HL-60 (cell line): ENCODE data around the gene KRT85.

ENCODE experiments used
- DNase-seq, 2 experiments: peaks; one replicate each; pipeline ENCODE4 v3.0.0-alpha.2; 2010 to 2020; ENCODE audit warnings: low read depth in 1 of 2, low spot score in 1 of 2
- H3K27ac ChIP-seq: fragments of 250-450 bp; sonication (Bioruptor Pico); replicated peaks from 2 replicates; pipeline ENCODE4 v1.5.1; 2020; ENCODE audit warnings: mild to moderate bottlenecking, moderate library complexity
- H3K27me3 ChIP-seq: fragments of 250-450 bp; sonication (Bioruptor Pico); 2 replicates; pipeline ENCODE4 v1.5.1; 2021; ENCODE audit warnings: mild to moderate bottlenecking, moderate library complexity; ENCODE audit not compliant: insufficient read depth, poor library complexity, severe bottlenecking
- H3K4me3 ChIP-seq: replicated peaks from 2 replicates; pipeline ENCODE4 v1.5.1; 2011; ENCODE audit warnings: mild to moderate bottlenecking, control low read depth, low read length; ENCODE audit not compliant: insufficient read depth
- GABPA ChIP-seq: IDR thresholded peaks from 2 replicates; pipeline ENCODE4 v1.6.1; 2012; ENCODE audit warnings: low read depth
- POLR2AphosphoS5 ChIP-seq: IDR thresholded peaks from 2 replicates; pipeline ENCODE4 v1.6.1; 2012; ENCODE audit warnings: low read depth
- SPI1 ChIP-seq: IDR thresholded peaks from 2 replicates; pipeline ENCODE4 v1.6.1; 2012; ENCODE audit warnings: low read depth, mild to moderate bottlenecking, borderline replicate concordance
- TF ChIP-seq, protein P1 (sequence below): IDR thresholded peaks from one replicate; pipeline ENCODE4 v1.5.1; 2011; ENCODE audit warnings: low read length, control low read depth, inconsistent platforms; ENCODE audit not compliant: insufficient read depth
- TF ChIP-seq, protein P2 (sequence below): IDR thresholded peaks from 2 replicates; pipeline ENCODE4 v1.6.1; 2012; ENCODE audit warnings: low read depth; ENCODE audit not compliant: insufficient replicate concordance

KRT85 gene

DNA sequence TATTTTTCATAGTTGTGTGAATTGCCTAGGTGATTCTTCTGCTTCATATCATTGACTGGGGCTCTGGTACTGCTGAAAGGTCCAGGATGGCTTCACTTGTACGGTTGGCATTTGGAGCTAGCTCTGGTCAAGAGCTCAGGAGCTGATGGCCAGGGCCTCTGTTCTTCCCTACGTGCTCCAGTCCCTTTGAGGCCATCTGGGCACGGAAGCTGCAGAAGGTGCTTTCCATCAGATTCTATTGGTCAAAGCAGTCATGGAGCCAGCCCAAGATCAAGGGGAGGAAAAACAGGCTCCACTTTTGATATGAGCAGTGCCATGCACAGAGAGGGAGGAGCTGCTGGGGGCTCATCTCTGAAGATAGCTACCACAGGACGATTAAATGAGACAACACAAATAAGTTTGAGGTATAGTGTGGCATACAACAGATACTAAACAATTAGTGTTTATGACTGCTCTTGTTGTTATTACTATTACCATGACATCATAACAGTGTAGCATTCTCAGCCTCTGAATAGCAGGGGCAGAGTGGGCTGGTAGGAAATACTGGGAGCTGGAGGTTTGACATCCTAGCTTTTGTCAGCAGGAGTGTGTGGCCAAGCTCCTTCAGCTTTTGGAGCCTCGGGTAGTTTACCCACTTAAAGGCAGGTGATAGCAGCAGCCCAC is 56.5 kb downstream of the KRT85 start:
- DNase-seq = no peak
- H3K27me3 ChIP-seq = peaks cover 39% of the 10 kb centered on the region
- TF ChIP-seq, protein P1, sequence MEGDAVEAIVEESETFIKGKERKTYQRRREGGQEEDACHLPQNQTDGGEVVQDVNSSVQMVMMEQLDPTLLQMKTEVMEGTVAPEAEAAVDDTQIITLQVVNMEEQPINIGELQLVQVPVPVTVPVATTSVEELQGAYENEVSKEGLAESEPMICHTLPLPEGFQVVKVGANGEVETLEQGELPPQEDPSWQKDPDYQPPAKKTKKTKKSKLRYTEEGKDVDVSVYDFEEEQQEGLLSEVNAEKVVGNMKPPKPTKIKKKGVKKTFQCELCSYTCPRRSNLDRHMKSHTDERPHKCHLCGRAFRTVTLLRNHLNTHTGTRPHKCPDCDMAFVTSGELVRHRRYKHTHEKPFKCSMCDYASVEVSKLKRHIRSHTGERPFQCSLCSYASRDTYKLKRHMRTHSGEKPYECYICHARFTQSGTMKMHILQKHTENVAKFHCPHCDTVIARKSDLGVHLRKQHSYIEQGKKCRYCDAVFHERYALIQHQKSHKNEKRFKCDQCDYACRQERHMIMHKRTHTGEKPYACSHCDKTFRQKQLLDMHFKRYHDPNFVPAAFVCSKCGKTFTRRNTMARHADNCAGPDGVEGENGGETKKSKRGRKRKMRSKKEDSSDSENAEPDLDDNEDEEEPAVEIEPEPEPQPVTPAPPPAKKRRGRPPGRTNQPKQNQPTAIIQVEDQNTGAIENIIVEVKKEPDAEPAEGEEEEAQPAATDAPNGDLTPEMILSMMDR = no peak
- TF ChIP-seq GABPA = no peak
- no peak for TF ChIP-seq POLR2AphosphoS5
- TF ChIP-seq SPI1 = no peak
- TF ChIP-seq, protein P2, sequence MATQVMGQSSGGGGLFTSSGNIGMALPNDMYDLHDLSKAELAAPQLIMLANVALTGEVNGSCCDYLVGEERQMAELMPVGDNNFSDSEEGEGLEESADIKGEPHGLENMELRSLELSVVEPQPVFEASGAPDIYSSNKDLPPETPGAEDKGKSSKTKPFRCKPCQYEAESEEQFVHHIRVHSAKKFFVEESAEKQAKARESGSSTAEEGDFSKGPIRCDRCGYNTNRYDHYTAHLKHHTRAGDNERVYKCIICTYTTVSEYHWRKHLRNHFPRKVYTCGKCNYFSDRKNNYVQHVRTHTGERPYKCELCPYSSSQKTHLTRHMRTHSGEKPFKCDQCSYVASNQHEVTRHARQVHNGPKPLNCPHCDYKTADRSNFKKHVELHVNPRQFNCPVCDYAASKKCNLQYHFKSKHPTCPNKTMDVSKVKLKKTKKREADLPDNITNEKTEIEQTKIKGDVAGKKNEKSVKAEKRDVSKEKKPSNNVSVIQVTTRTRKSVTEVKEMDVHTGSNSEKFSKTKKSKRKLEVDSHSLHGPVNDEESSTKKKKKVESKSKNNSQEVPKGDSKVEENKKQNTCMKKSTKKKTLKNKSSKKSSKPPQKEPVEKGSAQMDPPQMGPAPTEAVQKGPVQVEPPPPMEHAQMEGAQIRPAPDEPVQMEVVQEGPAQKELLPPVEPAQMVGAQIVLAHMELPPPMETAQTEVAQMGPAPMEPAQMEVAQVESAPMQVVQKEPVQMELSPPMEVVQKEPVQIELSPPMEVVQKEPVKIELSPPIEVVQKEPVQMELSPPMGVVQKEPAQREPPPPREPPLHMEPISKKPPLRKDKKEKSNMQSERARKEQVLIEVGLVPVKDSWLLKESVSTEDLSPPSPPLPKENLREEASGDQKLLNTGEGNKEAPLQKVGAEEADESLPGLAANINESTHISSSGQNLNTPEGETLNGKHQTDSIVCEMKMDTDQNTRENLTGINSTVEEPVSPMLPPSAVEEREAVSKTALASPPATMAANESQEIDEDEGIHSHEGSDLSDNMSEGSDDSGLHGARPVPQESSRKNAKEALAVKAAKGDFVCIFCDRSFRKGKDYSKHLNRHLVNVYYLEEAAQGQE = no peak
- H3K4me3 ChIP-seq = no peak overlapping the region
- no peak overlapping the region for H3K27ac ChIP-seq
